Activated CD4-positive, alpha-beta memory T cell treated with anti-CD3 and anti-CD28 coated beads, Interleukin-2, amount 10 ng/mL, durations not matched to agents 7 days and 5 days (primary cell): ENCODE data around the gene CDAN1. TPM values are rescaled to one million over a fixed set of nuclear protein-coding genes. Genes with fewer than 3 reads are reported as not detected.

ENCODE experiments used
- CTCF ChIA-PET: fragments of 350-600 bp; sonication (Branson Sonifier 250); formaldehyde crosslinking; loops from one replicate; lab custom pipeline; 2021; ENCODE audit warnings: antibody characterized with exemption, inconsistent platforms; lab: Charles Lee
- POLR2A ChIA-PET: fragments of 350-600 bp; sonication (Branson Sonifier 250); formaldehyde crosslinking; loops from one replicate; lab custom pipeline; 2021; ENCODE audit warnings: antibody characterized with exemption; lab: Charles Lee
- DNase-seq: peaks from one replicate; pipeline ENCODE4 v3.0.0-alpha.2; 2020
- H3K27ac Mint-ChIP-seq: one replicate; pipeline ENCODE4 v1.8.0; 2021; ENCODE audit warnings: mild to moderate bottlenecking, mixed read lengths
- H3K27me3 Mint-ChIP-seq: one replicate; pipeline ENCODE4 v1.8.0; 2021; ENCODE audit warnings: mixed read lengths
- H3K36me3 Mint-ChIP-seq: one replicate; pipeline ENCODE4 v1.8.0; 2021; ENCODE audit warnings: low read depth, mixed read lengths
- H3K4me1 Mint-ChIP-seq: one replicate; pipeline ENCODE4 v1.8.0; 2021; ENCODE audit warnings: mixed read lengths
- H3K4me3 Mint-ChIP-seq: one replicate; pipeline ENCODE4 v1.8.0; 2021; ENCODE audit warnings: mild to moderate bottlenecking, mixed read lengths
- H3K9me3 Mint-ChIP-seq: one replicate; pipeline ENCODE4 v1.8.0; 2021; ENCODE audit warnings: mixed read lengths
- total RNA-seq, 2 experiments: library from RNA; stranded (reverse); gene quantifications; one replicate each; pipeline ENCODE4 v1.2.3, GENCODE V29; 2021

CDAN1 gene
- total RNA-seq, 2 experiments from 2014 or later = 22.1 to 26.2 TPM

DNA sequence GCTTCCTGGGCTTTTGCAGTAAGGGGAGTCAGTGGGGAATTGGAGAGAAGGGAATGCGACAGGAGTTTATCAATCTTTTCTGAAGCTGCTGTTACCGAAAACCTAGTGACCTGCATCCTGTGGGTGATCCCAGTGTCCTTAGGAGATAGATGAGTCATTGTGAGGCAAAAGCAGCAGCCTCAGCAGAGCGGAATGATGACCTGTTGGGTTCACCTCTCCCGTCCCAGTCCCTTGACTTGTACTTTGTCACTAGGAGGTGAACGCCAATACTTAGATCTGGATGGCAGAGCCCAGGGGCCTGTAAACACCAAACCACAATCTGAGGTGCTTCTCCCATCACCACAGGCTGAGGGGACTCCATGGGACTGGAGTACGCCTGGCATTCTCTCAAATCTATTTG is 17.9 kb downstream of the CDAN1 start:
- Mint-ChIP-seq H3K27ac (no peak overlapping the region), H3K4me3 (no peak overlapping the region), H3K4me1 (no peaks in the 10 kb centered on the region), H3K9me3 (no peaks in the 10 kb centered on the region), H3K36me3 (peaks cover 16% of the 10 kb centered on the region), H3K27me3 (no peaks in the 10 kb centered on the region)
- DNase-seq = no peak
- ChIA-PET POLR2A (interaction anchor here (2.3 kb wide), 1 partner anchor 17 kb away, joined by 12 read pairs; the partner anchor contains the start of gene CDAN1), CTCF (no interaction called here)

DNA sequence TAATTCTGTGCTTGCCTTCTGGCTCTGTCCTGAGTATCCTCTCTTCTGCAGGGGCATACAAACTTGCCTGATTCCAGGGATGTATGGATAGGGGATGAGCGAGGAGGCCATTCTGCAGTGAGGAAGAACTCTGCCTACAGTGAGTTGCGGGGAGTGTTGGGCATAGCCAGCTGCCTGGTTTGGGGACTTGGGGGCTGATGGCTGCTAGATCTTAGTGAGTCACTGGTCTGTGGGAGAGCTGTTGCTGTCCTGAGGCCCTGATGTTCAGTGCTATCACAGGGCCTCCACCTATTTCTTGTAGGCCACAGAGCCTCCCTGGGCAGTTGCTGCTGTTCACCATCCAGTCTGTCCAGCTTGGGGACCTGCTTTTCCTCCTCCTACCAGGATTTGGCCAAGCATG is 20.3 kb downstream of the CDAN1 start:
- CTCF ChIA-PET = interaction anchor here (1.0 kb wide), 1 partner anchor 13 kb away, joined by 3 read pairs; no protein-coding TSS in a partner anchor
- Mint-ChIP-seq H3K4me1 (no peaks in the 10 kb centered on the region), H3K4me3 (no peak overlapping the region), H3K36me3 (peaks cover 8% of the 10 kb centered on the region), H3K27me3 (no peaks in the 10 kb centered on the region), H3K27ac (no peak overlapping the region), H3K9me3 (no peaks in the 10 kb centered on the region)
- DNase-seq = no peak
- POLR2A ChIA-PET = no interaction called here

DNA sequence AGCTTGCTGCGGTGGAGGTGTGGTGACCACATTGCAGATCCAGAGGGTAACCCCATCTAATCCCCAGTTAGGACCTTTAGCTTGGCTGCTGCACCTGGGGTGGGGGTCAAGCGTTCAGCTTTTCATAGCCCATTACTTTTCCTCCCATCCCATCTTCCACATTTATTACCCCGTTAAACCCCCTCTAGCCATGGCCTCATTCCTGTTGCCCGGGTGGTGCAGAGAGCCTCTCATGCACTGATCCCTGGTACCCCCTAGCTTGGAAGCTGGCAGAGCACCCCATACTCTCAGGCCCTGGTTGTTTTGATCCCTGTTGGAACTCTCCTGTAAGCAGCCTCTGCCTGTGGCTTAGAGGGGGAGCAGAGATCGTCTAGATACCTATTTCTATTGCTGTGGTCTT is 20.8 kb downstream of the CDAN1 start:
- Mint-ChIP-seq H3K4me3 (no peak overlapping the region), H3K27ac (no peak overlapping the region), H3K4me1 (no peaks in the 10 kb centered on the region), H3K9me3 (no peaks in the 10 kb centered on the region), H3K36me3 (peaks cover 8% of the 10 kb centered on the region), H3K27me3 (no peaks in the 10 kb centered on the region)
- no peak for DNase-seq
- CTCF ChIA-PET = interaction anchor here (1.0 kb wide), 1 partner anchor 12 kb away, joined by 3 read pairs; no protein-coding TSS in a partner anchor
- POLR2A ChIA-PET = no interaction called here

DNA sequence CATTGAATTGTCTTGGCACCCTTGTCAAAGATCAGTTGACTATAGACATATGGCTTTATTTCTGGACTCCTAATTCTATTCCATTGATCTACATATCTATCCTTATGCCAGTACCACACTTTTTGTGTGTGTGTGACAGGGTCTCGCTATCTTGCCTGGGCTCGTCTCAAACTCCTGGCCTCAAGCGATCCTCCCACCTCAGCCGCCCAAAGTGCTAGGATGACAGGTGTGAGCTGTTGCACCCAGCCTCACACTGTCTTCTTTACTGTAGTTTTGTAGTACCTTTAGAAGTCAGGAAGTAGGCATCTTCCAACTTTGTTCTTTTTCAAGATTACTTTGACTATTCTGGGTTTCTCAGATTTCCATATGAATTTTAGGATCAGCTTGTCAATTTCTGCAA is 24.3 kb downstream of the CDAN1 start:
- CTCF ChIA-PET = interaction anchor here (1.1 kb wide), 1 partner anchor 9 kb away, joined by 5 read pairs; no protein-coding TSS in a partner anchor
- no peak overlapping the region for H3K27ac Mint-ChIP-seq
- POLR2A ChIA-PET = interaction anchor here (0.6 kb wide), 1 partner anchor 282 kb away, joined by 3 read pairs; no protein-coding TSS in a partner anchor
- H3K27me3 Mint-ChIP-seq = no peaks in the 10 kb centered on the region
- DNase-seq = peak; percentile 4
- H3K9me3 Mint-ChIP-seq = no peaks in the 10 kb centered on the region
- no peaks in the 10 kb centered on the region for H3K36me3 Mint-ChIP-seq
- H3K4me3 Mint-ChIP-seq = no peak overlapping the region
- peaks cover 7% of the 10 kb centered on the region for H3K4me1 Mint-ChIP-seq

DNA sequence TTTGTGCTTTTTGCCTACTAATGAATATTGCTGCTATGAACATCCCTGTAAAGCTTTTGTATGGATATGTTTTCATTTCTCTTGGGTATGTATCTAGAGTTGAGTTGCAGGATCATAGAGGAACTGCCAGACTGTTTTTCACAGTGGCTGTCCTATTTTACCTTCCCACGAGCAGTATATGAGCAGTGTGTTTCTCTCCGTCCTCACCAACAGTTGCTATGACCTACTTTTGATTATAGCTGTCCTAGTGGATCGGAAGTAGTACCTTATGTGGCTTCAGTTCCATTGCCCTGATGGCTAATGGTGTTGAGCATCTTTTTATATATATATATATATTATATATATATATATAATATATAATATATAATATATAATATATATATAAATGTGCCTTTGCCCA is 25.2 kb downstream of the CDAN1 start:
- no peak for DNase-seq
- peaks cover 7% of the 10 kb centered on the region for H3K4me1 Mint-ChIP-seq
- H3K27ac Mint-ChIP-seq = no peak overlapping the region
- no peaks in the 10 kb centered on the region for H3K36me3 Mint-ChIP-seq
- no peak overlapping the region for H3K4me3 Mint-ChIP-seq
- ChIA-PET POLR2A (no interaction called here), CTCF (no interaction called here)
- no peaks in the 10 kb centered on the region for H3K27me3 Mint-ChIP-seq
- no peaks in the 10 kb centered on the region for H3K9me3 Mint-ChIP-seq

DNA sequence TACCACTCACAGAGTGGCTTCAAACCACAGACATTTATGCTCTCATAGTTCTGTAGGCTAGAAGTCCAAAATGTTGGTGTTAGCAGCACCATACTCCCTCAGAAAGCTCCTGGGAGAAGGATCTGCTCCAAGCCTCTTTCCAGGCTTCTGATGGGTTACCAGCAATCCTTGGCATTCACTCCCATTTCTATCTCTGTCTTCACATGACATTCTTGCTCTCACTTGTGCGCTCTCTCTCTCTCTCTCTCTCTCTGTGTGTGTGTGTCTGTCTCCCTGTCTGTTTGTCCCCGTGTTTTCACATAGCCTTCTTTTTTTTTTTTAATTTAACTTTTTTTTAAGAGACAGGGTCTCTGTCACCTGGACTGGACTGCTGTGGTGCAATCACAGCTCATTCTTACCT is 26.3 kb downstream of the CDAN1 start:
- H3K4me3 Mint-ChIP-seq = no peak overlapping the region
- H3K27me3 Mint-ChIP-seq = no peaks in the 10 kb centered on the region
- DNase-seq = no peak
- no peaks in the 10 kb centered on the region for H3K36me3 Mint-ChIP-seq
- peaks cover 7% of the 10 kb centered on the region for H3K4me1 Mint-ChIP-seq
- ChIA-PET CTCF (interaction anchor here (0.7 kb wide), 1 partner anchor 1852 kb away, joined by 3 read pairs; no protein-coding TSS in a partner anchor), POLR2A (no interaction called here)
- no peaks in the 10 kb centered on the region for H3K9me3 Mint-ChIP-seq
- H3K27ac Mint-ChIP-seq = no peak overlapping the region

DNA sequence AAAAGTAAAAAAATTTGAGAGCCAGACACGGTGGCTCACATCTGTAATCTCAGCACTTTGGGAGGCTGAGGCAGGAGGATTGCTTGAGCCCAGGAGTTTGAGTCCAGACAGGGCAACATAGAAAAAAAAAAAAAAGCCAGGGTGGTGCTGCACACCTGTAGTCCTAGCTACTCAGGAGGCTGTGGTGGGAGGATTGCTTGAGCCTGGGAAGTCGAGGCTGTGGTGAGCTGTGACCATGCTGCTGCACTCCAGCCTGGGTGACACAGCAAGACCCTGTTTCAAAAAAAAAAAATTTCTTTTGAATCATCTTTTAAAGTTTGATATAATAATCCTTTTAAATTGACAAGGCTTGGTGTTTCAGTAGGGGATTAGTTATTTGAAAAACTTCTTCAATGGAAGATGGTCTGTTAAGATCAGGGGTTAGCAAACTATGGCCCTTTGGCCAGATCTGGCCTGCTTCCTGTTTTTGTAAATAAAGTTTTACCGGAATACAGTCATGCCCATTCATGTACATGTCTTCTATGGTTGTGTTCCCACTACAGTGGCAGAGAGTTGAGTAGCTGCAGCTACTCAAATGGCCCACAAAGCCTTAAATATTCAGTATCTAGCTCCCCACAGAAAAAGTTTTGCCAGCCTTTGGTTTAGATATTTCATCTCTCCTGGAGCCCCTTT is 28.9 kb downstream of the CDAN1 start:
- Mint-ChIP-seq H3K27ac (no peak overlapping the region), H3K4me3 (no peak overlapping the region), H3K4me1 (peaks cover 7% of the 10 kb centered on the region), H3K9me3 (no peaks in the 10 kb centered on the region), H3K27me3 (no peaks in the 10 kb centered on the region), H3K36me3 (no peaks in the 10 kb centered on the region)
- ChIA-PET CTCF (no interaction called here), POLR2A (no interaction called here)
- peak; percentile 4 for DNase-seq

DNA sequence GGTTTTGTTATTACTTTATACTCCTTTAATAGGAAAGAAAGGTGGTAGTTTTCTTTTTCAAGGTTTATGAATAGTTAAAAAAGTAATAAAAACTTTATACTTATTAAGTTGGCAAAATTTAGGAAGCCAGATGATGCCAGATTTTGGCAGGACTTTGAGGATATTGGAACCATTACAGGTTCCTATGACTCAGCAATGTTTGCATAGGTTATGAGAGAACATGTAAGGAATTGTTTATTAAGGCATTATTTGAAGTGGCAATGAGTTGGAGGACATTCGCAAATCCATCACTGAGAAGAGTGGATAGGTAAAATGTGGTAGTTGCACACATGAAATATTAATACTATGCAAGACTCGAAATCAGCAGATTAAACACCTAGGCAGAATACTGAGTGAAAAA is 29.9 kb downstream of the CDAN1 start:
- H3K36me3 Mint-ChIP-seq = no peaks in the 10 kb centered on the region

DNA sequence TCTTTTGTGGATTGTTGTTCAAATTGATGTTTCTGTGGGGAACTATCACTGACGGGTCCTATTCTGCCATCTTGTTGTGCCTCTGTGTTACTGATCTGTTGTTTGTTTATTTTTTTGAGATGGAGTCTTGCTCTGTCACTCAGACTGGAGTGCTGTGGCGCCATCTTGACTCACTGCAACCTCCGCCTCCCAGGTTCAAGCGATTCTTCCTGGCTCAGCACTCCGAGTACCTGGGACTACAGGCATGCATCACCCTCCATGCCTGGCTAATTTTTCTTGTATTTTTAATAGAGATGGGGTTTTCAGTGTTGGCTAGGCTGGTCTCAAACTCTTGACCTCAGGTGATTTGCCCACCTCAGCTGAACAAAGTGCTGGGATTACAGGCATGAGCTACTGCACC is 31.6 kb downstream of the CDAN1 start:
- no peaks in the 10 kb centered on the region for H3K27me3 Mint-ChIP-seq
- no peaks in the 10 kb centered on the region for H3K36me3 Mint-ChIP-seq
- H3K27ac Mint-ChIP-seq = no peak overlapping the region
- ChIA-PET CTCF (interaction anchor here (1.1 to 6.5 kb wide), 6 partner anchors 35 to 499 kb away, joined by 3 to 52 read pairs (median 4); no protein-coding TSS in a partner anchor), POLR2A (no interaction called here)
- no peak overlapping the region for H3K4me3 Mint-ChIP-seq
- H3K9me3 Mint-ChIP-seq = no peaks in the 10 kb centered on the region
- DNase-seq = peak; percentile 11
- H3K4me1 Mint-ChIP-seq = peaks cover 7% of the 10 kb centered on the region

More for the DNA sequence above, 29.9 kb downstream of the CDAN1 start:
- ChIA-PET CTCF (interaction anchor here (0.8 to 6.5 kb wide), 3 partner anchors 28 to 220 kb away, joined by 3 to 52 read pairs (median 3); partner anchors contain the start of gene CDAN1), POLR2A (no interaction called here)
- Mint-ChIP-seq H3K4me1 (peaks cover 7% of the 10 kb centered on the region), H3K27ac (no peak overlapping the region), H3K9me3 (no peaks in the 10 kb centered on the region), H3K27me3 (no peaks in the 10 kb centered on the region), H3K4me3 (no peak overlapping the region)
- no peak for DNase-seq

DNA sequence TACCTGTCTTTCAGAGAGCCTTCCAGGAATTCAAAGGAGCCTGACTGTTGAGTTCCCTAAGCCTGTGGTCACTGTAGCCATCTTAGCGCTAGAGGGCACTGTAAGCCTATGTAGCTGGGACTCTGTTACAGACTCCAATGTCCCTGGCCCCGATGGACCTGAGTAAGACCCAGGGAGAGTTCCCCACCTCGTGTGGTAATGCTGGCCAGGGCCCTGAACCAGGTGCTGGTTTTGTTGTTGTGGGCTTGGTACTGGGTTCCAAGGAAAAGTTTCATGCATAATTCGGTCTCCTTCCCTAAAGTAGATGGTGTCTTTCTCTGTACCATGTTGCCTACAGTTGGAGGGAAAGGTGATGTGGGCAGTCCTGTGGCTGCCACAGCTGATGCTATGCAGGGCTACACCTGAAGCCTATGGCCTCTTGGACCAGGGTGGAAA is 32.4 kb downstream of the CDAN1 start:
- POLR2A ChIA-PET = no interaction called here

DNA sequence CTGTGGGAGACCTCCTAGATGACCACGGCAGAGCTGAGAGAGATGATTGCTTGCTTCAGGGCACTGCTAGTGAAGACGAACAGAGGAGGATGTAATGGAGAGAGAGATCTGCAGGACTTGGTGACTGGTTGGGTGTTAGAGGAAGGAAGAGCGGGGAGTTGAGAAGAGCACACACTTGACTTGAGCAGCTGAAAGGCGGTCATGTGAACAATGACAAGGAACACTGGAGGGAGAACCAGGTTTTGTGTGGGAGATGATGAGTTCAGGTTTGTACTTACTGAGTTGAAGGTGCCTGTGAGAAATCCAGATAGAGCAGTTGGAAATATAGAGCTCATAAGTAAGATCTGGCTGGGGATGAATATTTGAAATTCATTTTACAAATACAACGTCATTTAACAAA is 40.3 kb downstream of the CDAN1 start:
- ChIA-PET POLR2A (no interaction called here), CTCF (no interaction called here)
- no peak for DNase-seq
- Mint-ChIP-seq H3K4me3 (no peak overlapping the region), H3K36me3 (no peaks in the 10 kb centered on the region), H3K27me3 (no peaks in the 10 kb centered on the region), H3K27ac (no peak overlapping the region), H3K4me1 (peaks cover 2% of the 10 kb centered on the region), H3K9me3 (no peaks in the 10 kb centered on the region)

More for the DNA sequence above, 32.4 kb downstream of the CDAN1 start:
- Mint-ChIP-seq H3K9me3 (no peaks in the 10 kb centered on the region), H3K27ac (no peak overlapping the region), H3K27me3 (no peaks in the 10 kb centered on the region), H3K4me3 (no peak overlapping the region), H3K36me3 (no peaks in the 10 kb centered on the region), H3K4me1 (peaks cover 7% of the 10 kb centered on the region)
- peak; percentile 70 for DNase-seq
- CTCF ChIA-PET = interaction anchor here (1.1 to 6.5 kb wide), 6 partner anchors 8 to 230 kb away, joined by 3 to 52 read pairs (median 4); no protein-coding TSS in a partner anchor

DNA sequence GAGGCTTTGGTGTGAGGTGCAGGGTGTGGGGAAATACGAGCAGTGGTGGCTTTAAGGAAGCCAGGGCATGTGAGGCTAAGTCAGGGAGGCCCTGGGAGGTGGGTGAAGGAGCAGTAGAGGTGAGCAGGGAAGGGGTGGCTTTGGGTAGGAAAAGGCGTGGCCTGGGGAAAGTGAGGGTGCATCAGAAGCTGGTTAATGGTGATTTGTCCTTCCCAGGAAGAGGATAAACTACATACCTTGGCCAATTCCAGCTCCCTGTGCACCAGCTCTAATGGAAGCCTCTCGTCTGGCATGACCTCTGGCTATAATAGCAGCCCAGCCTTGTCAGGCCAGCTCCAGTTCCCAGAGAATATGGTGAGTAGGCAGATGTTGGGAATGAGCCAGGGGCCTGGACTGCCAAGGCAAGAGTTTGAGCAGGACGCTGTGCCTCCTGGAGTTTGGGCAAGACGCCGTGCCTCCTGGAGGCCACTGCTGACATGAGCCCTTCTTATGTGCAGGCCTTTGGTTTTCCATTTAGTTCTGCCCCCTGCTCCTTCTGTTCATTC is 41.3 kb downstream of the CDAN1 start:
- ChIA-PET POLR2A (interaction anchor here (1.4 kb wide), 1 partner anchor 18 kb away, joined by 3 read pairs; no protein-coding TSS in a partner anchor), CTCF (interaction anchor here (0.6 kb wide), 1 partner anchor 84 kb away, joined by 3 read pairs; no protein-coding TSS in a partner anchor)
- Mint-ChIP-seq H3K4me1 (peaks cover 12% of the 10 kb centered on the region), H3K4me3 (no peak overlapping the region), H3K9me3 (no peaks in the 10 kb centered on the region), H3K27me3 (no peaks in the 10 kb centered on the region), H3K27ac (no peak overlapping the region), H3K36me3 (no peaks in the 10 kb centered on the region)
- no peak for DNase-seq

DNA sequence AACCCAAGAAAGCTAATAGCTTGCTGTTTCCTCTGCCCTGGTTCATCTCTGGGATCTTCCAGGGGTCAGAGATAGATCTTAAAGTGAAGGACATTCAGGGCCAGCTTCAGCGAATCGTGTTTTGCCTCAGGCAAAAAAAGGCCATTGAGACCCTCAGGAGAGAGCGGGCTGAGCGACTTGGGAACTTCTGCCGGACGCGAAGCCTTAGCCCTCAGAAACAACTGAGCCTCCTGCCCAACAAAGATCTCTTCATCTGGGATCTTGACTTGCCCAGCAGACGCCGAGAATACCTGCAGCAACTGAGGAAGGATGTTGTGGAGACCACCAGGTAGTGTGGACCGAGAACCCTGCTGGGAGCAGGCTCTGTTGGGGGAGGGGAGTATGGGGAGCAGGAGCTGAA is 42.5 kb downstream of the CDAN1 start:
- ChIA-PET CTCF (no interaction called here), POLR2A (no interaction called here)
- H3K9me3 Mint-ChIP-seq = no peaks in the 10 kb centered on the region

More for the DNA sequence above, 42.5 kb downstream of the CDAN1 start:
- Mint-ChIP-seq H3K4me1 (peaks cover 15% of the 10 kb centered on the region), H3K4me3 (no peak overlapping the region), H3K36me3 (no peaks in the 10 kb centered on the region), H3K27ac (no peak overlapping the region), H3K27me3 (no peaks in the 10 kb centered on the region)
- no peak for DNase-seq
